Neuronal stem cell (in vitro differentiated cells): ENCODE results near the gene STX1B. TPM values are rescaled to one million over a fixed set of nuclear protein-coding genes. Genes with fewer than 3 reads are reported as not detected.

Experiments used
- DNase-seq: peaks from one replicate; pipeline ENCODE4 v3.0.0-alpha.2; 2013; ENCODE audit warnings: low spot score
- H2AFZ ChIP-seq: one replicate; pipeline ENCODE4 v1.6.1; 2013; ENCODE audit warnings: mild to moderate bottlenecking, low read length, inconsistent platforms
- H2AK5ac ChIP-seq: 2 replicates; pipeline ENCODE4 v1.6.1; 2013; ENCODE audit warnings: low read depth, mild to moderate bottlenecking, inconsistent platforms, low read length, moderate library complexity, mixed read lengths
- H2BK120ac ChIP-seq: 2 replicates; pipeline ENCODE4 v1.6.1; 2013; ENCODE audit warnings: low read depth, mild to moderate bottlenecking, inconsistent platforms, low read length, moderate library complexity, mixed read lengths
- H2BK12ac ChIP-seq: one replicate; pipeline ENCODE4 v1.6.1; 2013; ENCODE audit warnings: low read length, inconsistent platforms
- H2BK15ac ChIP-seq: 2 replicates; pipeline ENCODE4 v1.6.1; 2013; ENCODE audit warnings: mild to moderate bottlenecking, low read length, inconsistent platforms, mixed read lengths
- H2BK5ac ChIP-seq: one replicate; pipeline ENCODE4 v1.6.1; 2013; ENCODE audit warnings: inconsistent platforms, mild to moderate bottlenecking, low read length, moderate library complexity
- H3K14ac ChIP-seq: one replicate; pipeline ENCODE4 v1.6.1; 2013; ENCODE audit warnings: low read length, inconsistent platforms
- H3K18ac ChIP-seq: 2 replicates; pipeline ENCODE4 v1.6.1; 2013; ENCODE audit warnings: low read length, inconsistent platforms
- H3K23ac ChIP-seq: 2 replicates; pipeline ENCODE4 v1.6.1; 2013; ENCODE audit warnings: low read depth, mild to moderate bottlenecking, mixed read lengths, low read length, inconsistent platforms; ENCODE audit not compliant: poor library complexity
- H3K27ac ChIP-seq: replicated peaks from 3 replicates; pipeline ENCODE4 v1.5.1; 2013; ENCODE audit warnings: low read length, inconsistent platforms
- H3K27me3 ChIP-seq, 3 experiments: 2 replicates each; pipeline ENCODE4 v1.6.1; 2013; ENCODE audit warnings: low read length in 3 of 3, mild to moderate bottlenecking in 2 of 3, inconsistent platforms in 1 of 3, low read depth in 1 of 3, mixed read lengths in 1 of 3, moderate library complexity in 1 of 3; ENCODE audit not compliant: control insufficient read depth in 3 of 3, insufficient read depth in 3 of 3
- H3K36me3 ChIP-seq, 2 donors: replicated peaks in 1 of 2; 2 replicates each; pipeline ENCODE4 v1.6.1; 2013; ENCODE audit warnings: low read length in 2 of 2; ENCODE audit not compliant: control insufficient read depth in 2 of 2, insufficient read depth in 2 of 2
- H3K4ac ChIP-seq: 2 replicates; pipeline ENCODE4 v1.6.1; 2013; ENCODE audit warnings: inconsistent platforms, mild to moderate bottlenecking, low read length, moderate library complexity
- H3K4me1 ChIP-seq, 2 donors: 1 replicate in 1 of 2; 2 replicates in 1 of 2; pipeline ENCODE4 v1.6.1; 2013; ENCODE audit warnings: low read length in 2 of 2, low read depth in 1 of 2; ENCODE audit not compliant: control insufficient read depth in 2 of 2, insufficient read depth in 1 of 2
- H3K4me2 ChIP-seq: one replicate; pipeline ENCODE4 v1.6.1; 2013; ENCODE audit warnings: mild to moderate bottlenecking, low read length, inconsistent platforms; ENCODE audit not compliant: insufficient read depth, poor library complexity, severe bottlenecking
- H3K4me3 ChIP-seq, 2 donors: 2 replicates each; pipeline ENCODE4 v1.5.1; 2013; ENCODE audit warnings: low read length in 2 of 2, mild to moderate bottlenecking in 2 of 2, inconsistent platforms in 1 of 2, moderate library complexity in 1 of 2
- H3K79me1 ChIP-seq: one replicate; pipeline ENCODE4 v1.6.1; 2013; ENCODE audit warnings: low read depth, mild to moderate bottlenecking, inconsistent platforms, low read length, moderate library complexity
- H3K9ac ChIP-seq: one replicate; pipeline ENCODE4 v1.6.1; 2013; ENCODE audit warnings: mild to moderate bottlenecking, low read depth, low read length, inconsistent platforms; ENCODE audit not compliant: poor library complexity
- H3K9me3 ChIP-seq, 2 donors: replicated peaks in 1 of 2; 2 replicates each; pipeline versions ENCODE3 to v1.6.1; 2013; ENCODE audit warnings: low read length in 2 of 2, mild to moderate bottlenecking in 2 of 2, inconsistent platforms in 1 of 2, low read depth in 1 of 2, mixed read lengths in 1 of 2, moderate library complexity in 1 of 2; ENCODE audit not compliant: control insufficient read depth in 2 of 2, insufficient read depth in 1 of 2
- H4K8ac ChIP-seq: one replicate; pipeline ENCODE4 v1.6.1; 2013; ENCODE audit warnings: low read depth, mild to moderate bottlenecking, inconsistent platforms, low read length, moderate library complexity
- H4K91ac ChIP-seq: one replicate; pipeline ENCODE4 v1.6.1; 2013; ENCODE audit warnings: low read length, low read depth, mild to moderate bottlenecking, inconsistent platforms; ENCODE audit not compliant: poor library complexity
- WGBS, 2 donors: extraction: QIAGEN DNeasy Blood & Tissue Kit; methylation state at CpG; one replicate each; pipeline ENCODE4 v1.1.7; 2013; ENCODE audit warnings: missing lambda C conversion rate in 2 of 2, mixed read lengths in 1 of 2; ENCODE audit not compliant: insufficient read length in 2 of 2, insufficient replicate concordance in 1 of 2; ENCODE audit errors: extremely low coverage in 2 of 2; 5-methylcytosine and 5-hydroxymethylcytosine counted together
- polyA plus RNA-seq, 2 experiments: library from polyadenylated mRNA; stranded (reverse); fragments of 200-250 nt; gene quantifications; one replicate each; pipeline ENCODE4 v1.2.3, GENCODE V29; 2013

STX1B gene
- polyA plus RNA-seq (2013, experiment 1 of 2), result 11.9 TPM
- 10.7 TPM for polyA plus RNA-seq (2013, experiment 2 of 2)

DNA sequence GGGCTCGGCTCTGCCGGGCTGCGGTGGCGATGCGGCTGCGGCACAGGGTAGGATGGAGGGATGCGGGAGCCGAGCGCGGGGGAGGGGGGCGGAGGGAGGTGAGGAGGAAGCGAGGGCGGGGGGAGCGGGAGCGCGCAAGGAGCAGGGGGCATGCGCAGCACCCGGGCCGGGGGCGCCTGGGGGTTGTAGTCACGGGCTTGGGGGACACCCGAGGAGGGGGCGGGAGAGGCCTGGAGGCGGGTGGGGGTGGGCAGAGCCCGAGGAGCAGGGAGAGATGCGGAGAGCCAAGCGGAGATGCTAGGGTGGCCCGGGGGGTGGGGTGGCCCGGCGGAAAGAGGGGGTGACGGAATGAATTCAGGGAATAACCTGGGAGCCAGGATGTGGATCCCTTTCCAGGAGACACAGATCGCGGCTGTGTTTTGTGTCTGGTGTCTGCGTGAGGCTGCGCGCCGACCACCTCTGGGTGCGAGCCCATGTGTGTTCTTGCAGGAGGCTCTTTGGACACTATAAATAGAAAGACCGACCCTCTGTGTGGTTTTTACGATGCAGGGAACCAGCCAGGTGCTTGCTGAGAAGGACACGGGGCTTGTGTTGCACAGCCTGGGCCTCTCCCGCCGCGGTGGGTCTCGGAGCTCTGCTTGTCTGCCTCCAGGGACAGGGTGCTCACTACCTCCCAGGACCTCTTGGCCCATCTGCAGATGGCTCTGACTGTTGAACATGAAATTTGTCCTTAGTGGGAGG lies at the start of gene STX1B:
Gene STX1B, minus strand, starts transcription at position 54 of the 741 bp plus-strand sequence. CDS start 242 bp downstream, outside the sequence.
- no peaks in the 10 kb centered on the region for H3K79me1 ChIP-seq
- peak within 1 kb of the TSS; percentile 26 for H4K8ac ChIP-seq
- peak; percentile 59 for DNase-seq
- peak within 1 kb of the TSS; percentile 3 for H3K14ac ChIP-seq
- H2AFZ ChIP-seq, result peak within 1 kb of the TSS; percentile 94
- peak within 1 kb of the TSS; percentile 35 for H3K23ac ChIP-seq
- H2BK12ac ChIP-seq, result peak within 1 kb of the TSS; percentile 25
- no peaks in the 10 kb centered on the region for H3K9me3 ChIP-seq
- no CpG with 5 or more reads among the region's 45 CpGs for WGBS, 2 donors
- peak within 1 kb of the TSS; percentile 51 for H2BK15ac ChIP-seq
- peak within 1 kb of the TSS; percentile 59 for H2AK5ac ChIP-seq
- H3K4me3 ChIP-seq, result peak within 1 kb of the TSS; percentile 54 to 74
- H3K27ac ChIP-seq, result no peak within 1 kb of the TSS
- H3K4ac ChIP-seq, result no peak within 1 kb of the TSS
- H3K36me3 ChIP-seq, result no peaks in the 10 kb centered on the region
- H3K27me3 ChIP-seq, result peaks cover 0 to 3% (median 3%) of the 10 kb centered on the region in 3 experiments
- H2BK5ac ChIP-seq, result no peak within 1 kb of the TSS
- H2BK120ac ChIP-seq, result no peak within 1 kb of the TSS
- H3K4me2 ChIP-seq, result peak within 1 kb of the TSS; percentile 76
- H3K4me1 ChIP-seq, result peaks cover 13 to 16% of the 10 kb centered on the region in 2 donors
- peak within 1 kb of the TSS; percentile 71 for H3K9ac ChIP-seq
- H4K91ac ChIP-seq, result peak within 1 kb of the TSS; percentile 14
- H3K18ac ChIP-seq, result peak within 1 kb of the TSS; percentile 78

DNA sequence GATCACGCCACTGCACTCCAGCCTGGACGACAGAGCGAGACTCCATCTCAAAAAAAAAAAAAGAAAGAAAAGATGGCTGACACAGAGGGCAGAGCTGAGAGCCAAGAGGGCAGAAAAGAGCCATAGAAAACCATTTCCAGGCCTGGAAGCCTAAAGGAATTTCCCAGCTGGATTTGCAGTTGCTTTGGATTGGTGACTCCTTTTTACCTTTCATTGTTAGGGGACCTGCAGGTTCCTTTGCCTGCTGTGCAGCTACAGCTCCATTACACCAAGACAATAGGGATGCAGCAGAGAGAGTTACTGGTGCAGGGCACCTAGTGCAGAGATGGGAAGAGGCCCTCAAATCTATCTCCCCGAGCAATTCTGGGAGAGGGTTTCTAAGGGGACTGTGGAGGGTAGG lies 45.2 kb upstream of the STX1B start:
- H2AFZ ChIP-seq, result no peak overlapping the region
- H3K4me1 ChIP-seq, result peaks cover 0 to 3% of the 10 kb centered on the region in 2 donors
- H2BK5ac ChIP-seq, result no peak overlapping the region
- no peaks in the 10 kb centered on the region for H3K9me3 ChIP-seq
- H3K27me3 ChIP-seq, result no peaks in the 10 kb centered on the region
- H3K4me3 ChIP-seq, result no peak overlapping the region
- H4K91ac ChIP-seq, result no peak overlapping the region
- WGBS, 2 donors, result no CpG with 5 or more reads among the region's 4 CpGs
- no peak overlapping the region for H2BK12ac ChIP-seq
- DNase-seq, result no peak
- H3K18ac ChIP-seq, result no peak overlapping the region
- peaks cover 3 to 11% of the 10 kb centered on the region in 2 donors for H3K36me3 ChIP-seq
- H3K4me2 ChIP-seq, result no peak overlapping the region
- no peak overlapping the region for H3K4ac ChIP-seq
- no peak overlapping the region for H2BK120ac ChIP-seq
- no peak overlapping the region for H4K8ac ChIP-seq
- no peak overlapping the region for H3K23ac ChIP-seq
- peak overlapping the region; percentile 5 for H3K27ac ChIP-seq
- no peak overlapping the region for H3K9ac ChIP-seq
- peaks cover under 1% of the 10 kb centered on the region for H3K79me1 ChIP-seq
- no peak overlapping the region for H2BK15ac ChIP-seq
- no peak overlapping the region for H3K14ac ChIP-seq
- no peak overlapping the region for H2AK5ac ChIP-seq

DNA sequence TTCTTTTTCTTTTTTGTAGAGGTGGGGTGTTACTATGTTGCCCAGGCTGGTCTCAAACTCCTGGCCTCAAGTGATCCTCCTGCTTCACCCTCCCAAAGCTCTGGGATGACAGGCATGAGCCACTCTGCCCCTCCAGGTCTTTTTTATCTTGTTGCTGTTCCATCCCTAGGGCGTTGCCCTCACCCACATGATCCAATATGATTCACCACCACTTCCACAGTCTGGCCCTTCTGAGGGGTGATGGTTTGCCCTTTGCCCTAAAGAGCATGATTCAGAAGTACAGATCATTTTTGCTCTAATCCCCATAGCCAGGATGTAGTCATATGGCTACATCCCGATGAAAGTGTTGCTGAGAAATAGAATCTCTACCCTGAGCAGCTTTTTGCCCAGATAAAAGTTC lies 41.7 kb upstream of the STX1B start:
- no peak for DNase-seq
- peaks cover 1% of the 10 kb centered on the region for H3K79me1 ChIP-seq

DNA sequence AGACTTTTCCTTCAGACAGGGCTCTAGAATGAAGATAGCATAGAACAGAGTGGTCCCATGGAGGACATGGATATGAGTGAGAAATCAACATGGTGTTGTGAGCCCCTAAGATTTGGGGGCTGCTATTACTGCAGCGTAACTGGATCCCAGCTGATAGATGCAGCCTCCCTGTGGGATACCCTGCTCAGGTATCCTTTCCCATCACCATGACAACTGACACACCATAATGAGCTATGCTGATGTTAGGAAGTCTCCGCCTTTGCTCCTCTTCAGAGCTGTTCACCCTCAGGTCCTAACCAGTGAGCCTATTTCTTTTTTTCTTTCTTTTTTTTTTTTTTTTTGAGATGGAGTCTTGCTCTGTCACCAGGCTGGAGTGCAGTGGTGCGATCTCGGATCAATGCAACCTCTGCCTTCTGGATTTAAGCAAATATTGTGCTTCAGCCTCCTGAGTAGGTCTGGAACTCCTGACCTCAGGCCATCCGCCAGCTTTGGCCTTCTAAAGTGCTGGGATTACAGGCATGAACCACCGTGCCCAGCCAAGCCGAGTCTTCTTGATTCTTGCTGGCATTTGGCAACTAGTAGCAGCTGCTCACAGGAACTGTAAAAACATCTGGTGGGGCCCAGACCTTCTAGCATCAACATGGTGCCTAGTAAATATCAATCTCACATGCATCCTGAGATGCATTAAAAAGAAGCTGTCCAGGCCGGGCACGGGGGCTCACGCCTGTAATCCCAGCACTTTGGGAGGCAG lies 40.0 kb upstream of the STX1B start:
- no peak overlapping the region for H2AFZ ChIP-seq
- no peak overlapping the region for H3K18ac ChIP-seq
- no peak overlapping the region for H4K8ac ChIP-seq
- H3K23ac ChIP-seq, result no peak overlapping the region
- H2BK12ac ChIP-seq, result no peak overlapping the region
- H3K14ac ChIP-seq, result no peak overlapping the region
- no peaks in the 10 kb centered on the region for H3K9me3 ChIP-seq
- no peak overlapping the region for H2BK15ac ChIP-seq
- H3K9ac ChIP-seq, result no peak overlapping the region
- no peak overlapping the region for H2AK5ac ChIP-seq
- H2BK120ac ChIP-seq, result no peak overlapping the region
- H3K4me2 ChIP-seq, result no peak overlapping the region
- H4K91ac ChIP-seq, result no peak overlapping the region
- peaks cover 1% of the 10 kb centered on the region for H3K79me1 ChIP-seq
- H2BK5ac ChIP-seq, result no peak overlapping the region
- WGBS, 2 donors, result no CpG with 5 or more reads among the region's 10 CpGs
- no peak overlapping the region for H3K27ac ChIP-seq
- DNase-seq, result no peak
- no peak overlapping the region for H3K4ac ChIP-seq
- H3K4me3 ChIP-seq, result no peak overlapping the region
- H3K27me3 ChIP-seq, result no peaks in the 10 kb centered on the region
- peaks cover 0 to 2% of the 10 kb centered on the region in 2 donors for H3K4me1 ChIP-seq
- H3K36me3 ChIP-seq, result no peaks in the 10 kb centered on the region

More for the DNA sequence above, 41.7 kb upstream of the STX1B start:
- Histone ChIP-seq H3K14ac (no peak overlapping the region), H3K23ac (no peak overlapping the region), H2BK120ac (no peak overlapping the region), H3K4me2 (no peak overlapping the region), H3K9me3 (no peaks in the 10 kb centered on the region), H3K9ac (no peak overlapping the region), H2AFZ (no peak overlapping the region), H2BK15ac (no peak overlapping the region), H3K4me1 (peaks cover 0 to 5% of the 10 kb centered on the region in 2 donors), H2BK5ac (no peak overlapping the region), H3K4ac (no peak overlapping the region), H3K36me3 (no peaks in the 10 kb centered on the region), H3K27ac (no peak overlapping the region), H3K18ac (no peak overlapping the region), H4K91ac (no peak overlapping the region), H3K27me3 (no peaks in the 10 kb centered on the region), H3K4me3 (no peak overlapping the region), H2AK5ac (no peak overlapping the region), H4K8ac (no peak overlapping the region), H2BK12ac (no peak overlapping the region)
- no CpG with 5 or more reads among the region's 2 CpGs for WGBS, 2 donors
